H1 (cell line): ENCODE data around the gene VAPB. TPM values are rescaled to one million over a fixed set of nuclear protein-coding genes. Genes with fewer than 3 reads are reported as not detected.

Experiments used
- CTCF ChIA-PET: fragments of 300-600 bp; sonication (Branson Sonifier 250); formaldehyde crosslinking; loops from one replicate; lab custom pipeline; 2021; ENCODE audit not compliant: partially characterized antibody; lab: Charles Lee
- POLR2A ChIA-PET: fragments of 300-600 bp; sonication (Branson Sonifier 250); formaldehyde crosslinking; loops from one replicate; lab custom pipeline; 2021; ENCODE audit warnings: inconsistent platforms; ENCODE audit not compliant: partially characterized antibody; lab: Charles Lee
- DNase-seq, 2 experiments: peaks; one replicate each; pipeline versions ENCODE4 v3.0.0 to v3.0.0-alpha.2; 2010 to 2022; ENCODE audit warnings: low spot score in 2 of 2, low read depth in 1 of 2, mixed read lengths in 1 of 2
- FAIRE-seq: peaks from 2 replicates; lab custom pipeline; 2011; peaks lifted over from hg19 to GRCh38; lab: Jason Lieb, UNC
- H2AFZ ChIP-seq: 2 replicates; pipeline ENCODE4 v1.8.1; 2012; ENCODE audit warnings: low read length, inconsistent platforms
- H2AK5ac ChIP-seq: 2 replicates; pipeline ENCODE4 v1.6.1; 2013; ENCODE audit warnings: low read depth, low read length
- H2BK120ac ChIP-seq: replicated peaks from 2 replicates; pipeline ENCODE3; 2013; ENCODE audit warnings: low read depth, low read length, inconsistent platforms
- H2BK12ac ChIP-seq: 2 replicates; pipeline ENCODE4 v1.6.1; 2013; ENCODE audit warnings: low read depth, low read length
- H2BK15ac ChIP-seq: 2 replicates; pipeline ENCODE4 v1.6.1; 2013; ENCODE audit warnings: low read length
- H2BK20ac ChIP-seq: 2 replicates; pipeline ENCODE4 v1.6.1; 2013; ENCODE audit warnings: low read length
- H2BK5ac ChIP-seq: 2 replicates; pipeline ENCODE4 v1.6.1; 2013; ENCODE audit warnings: low read depth, low read length
- H3K14ac ChIP-seq: 2 replicates; pipeline ENCODE4 v1.6.1; 2013; ENCODE audit warnings: inconsistent platforms; ENCODE audit not compliant: insufficient read length
- H3K18ac ChIP-seq: 2 replicates; pipeline ENCODE4 v1.6.1; 2013; ENCODE audit warnings: low read length; ENCODE audit errors: extremely low read depth
- H3K23ac ChIP-seq: 2 replicates; pipeline ENCODE4 v1.6.1; 2013; ENCODE audit warnings: inconsistent platforms; ENCODE audit not compliant: insufficient read length
- H3K23me2 ChIP-seq: 2 replicates; pipeline ENCODE4 v1.6.1; 2013; ENCODE audit warnings: low read depth, low read length
- H3K27ac ChIP-seq: 2 replicates; pipeline ENCODE4 v1.6.1; 2011; ENCODE audit warnings: low read depth, low read length, inconsistent platforms
- H3K27me3 ChIP-seq, 4 experiments: replicated peaks in 1 of 4; 1 replicate in 1 of 4; 2 replicates in 3 of 4; pipeline versions ENCODE4 v1.6.1 to v1.8.1; 2011 to 2013; ENCODE audit warnings: low read length in 3 of 4, mild to moderate bottlenecking in 3 of 4, inconsistent platforms in 2 of 4, mixed read lengths in 2 of 4, moderate library complexity in 1 of 4; ENCODE audit not compliant: control insufficient read depth in 3 of 4, insufficient read depth in 3 of 4; ENCODE audit errors: extremely low read depth in 1 of 4
- H3K36me3 ChIP-seq, 4 experiments: 2 replicates each; pipeline versions ENCODE4 v1.6.1 to v1.8.1; 2011 to 2013; ENCODE audit warnings: mild to moderate bottlenecking in 4 of 4, low read length in 3 of 4, moderate library complexity in 2 of 4, control low read depth in 1 of 4, inconsistent platforms in 1 of 4; ENCODE audit not compliant: insufficient read depth in 4 of 4, control insufficient read depth in 2 of 4
- H3K4ac ChIP-seq: replicated peaks from 2 replicates; pipeline ENCODE3; 2013; ENCODE audit warnings: low read length, low read depth, mixed read lengths, inconsistent platforms; ENCODE audit not compliant: insufficient read length
- H3K4me1 ChIP-seq, 4 experiments: replicated peaks in 1 of 4; 1 replicate in 1 of 4; 2 replicates in 3 of 4; pipeline versions ENCODE4 v1.6.1 to v1.8.1; 2011 to 2013; ENCODE audit warnings: low read length in 3 of 4, inconsistent platforms in 2 of 4, mixed read lengths in 1 of 4; ENCODE audit not compliant: insufficient read depth in 4 of 4, control insufficient read depth in 3 of 4
- H3K4me2 ChIP-seq, 2 experiments: 2 replicates each; pipeline versions ENCODE4 v1.6.1 to v1.8.1; 2011 to 2013; ENCODE audit warnings: low read depth in 2 of 2, low read length in 2 of 2, control low read depth in 1 of 2, inconsistent platforms in 1 of 2, mild to moderate bottlenecking in 1 of 2; ENCODE audit not compliant: insufficient read depth in 1 of 2
- H3K4me3 ChIP-seq, 4 experiments: fragments of 200-600, 300-600 bp in 1 of 4; sonication (generic), shearing (Covaris generic), sonication (Bioruptor Twin) in 1 of 4; 2 replicates each; pipeline versions ENCODE4 v1.5.1 to v1.8.1; 2011 to 2016; ENCODE audit warnings: low read length in 4 of 4, low read depth in 3 of 4, control low read depth in 2 of 4, inconsistent platforms in 2 of 4, mild to moderate bottlenecking in 2 of 4, mixed read lengths in 1 of 4, moderate library complexity in 1 of 4; ENCODE audit not compliant: insufficient read depth in 2 of 4; ENCODE audit errors: extremely low read depth in 1 of 4
- H3K56ac ChIP-seq: replicated peaks from 2 replicates; pipeline ENCODE3; 2013; ENCODE audit warnings: low read depth, mild to moderate bottlenecking, mixed read lengths, low read length, inconsistent platforms; ENCODE audit not compliant: insufficient read length
- H3K79me1 ChIP-seq: 2 replicates; pipeline ENCODE4 v1.6.1; 2013; ENCODE audit warnings: low read depth, low read length, control low read depth
- H3K79me2 ChIP-seq, 2 experiments: 2 replicates each; pipeline versions ENCODE4 v1.6.1 to v1.8.1; 2012 to 2013; ENCODE audit warnings: low read length in 2 of 2, mild to moderate bottlenecking in 2 of 2, inconsistent platforms in 1 of 2; ENCODE audit not compliant: insufficient read depth in 2 of 2, control insufficient read depth in 1 of 2
- H3K9ac ChIP-seq, 4 experiments: replicated peaks in 1 of 4; 1 replicate in 1 of 4; 2 replicates in 3 of 4; pipeline versions ENCODE4 v1.6.1 to v1.8.1; 2011 to 2013; ENCODE audit warnings: low read depth in 3 of 4, low read length in 3 of 4, control low read depth in 2 of 4, mild to moderate bottlenecking in 2 of 4, moderate library complexity in 2 of 4, inconsistent platforms in 1 of 4; ENCODE audit errors: extremely low read depth in 1 of 4
- H3K9me3 ChIP-seq, 2 experiments: 2 replicates each; pipeline versions ENCODE4 v1.6.1 to v1.8.1; 2012 to 2013; ENCODE audit warnings: mild to moderate bottlenecking in 2 of 2, moderate library complexity in 2 of 2, control low read depth in 1 of 2, inconsistent platforms in 1 of 2, low read depth in 1 of 2, low read length in 1 of 2, mixed read lengths in 1 of 2; ENCODE audit not compliant: insufficient read depth in 2 of 2
- H4K20me1 ChIP-seq, 2 experiments: replicated peaks in 1 of 2; 2 replicates each; pipeline versions ENCODE3 to v1.8.1; 2011 to 2013; ENCODE audit warnings: inconsistent platforms in 2 of 2, low read length in 2 of 2, mild to moderate bottlenecking in 1 of 2; ENCODE audit not compliant: insufficient read depth in 2 of 2, control insufficient read depth in 1 of 2
- H4K5ac ChIP-seq: 2 replicates; pipeline ENCODE4 v1.6.1; 2013; ENCODE audit warnings: low read length, low read depth, mixed read lengths, inconsistent platforms; ENCODE audit not compliant: insufficient read length
- H4K8ac ChIP-seq: 2 replicates; pipeline ENCODE4 v1.8.0; 2013; ENCODE audit warnings: mild to moderate bottlenecking, moderate library complexity, low read length, inconsistent platforms; ENCODE audit not compliant: insufficient read depth; ENCODE audit errors: extremely low read depth
- H4K91ac ChIP-seq: replicated peaks from 2 replicates; pipeline ENCODE3; 2013; ENCODE audit warnings: low read length, mixed read lengths, inconsistent platforms; ENCODE audit not compliant: insufficient read length
- CBX5 ChIP-seq: fragments of 300-800, 300-1000 bp; sonication (generic); IDR thresholded peaks from 2 replicates; pipeline ENCODE4 v1.7.1; 2016; ENCODE audit warnings: antibody characterized with exemption, low read length, low read depth
- CEBPB ChIP-seq: IDR thresholded peaks from 2 replicates; pipeline ENCODE4 v1.6.1; 2012; ENCODE audit warnings: low read depth, low read length
- CHD1 ChIP-seq: IDR thresholded peaks from 2 replicates; pipeline ENCODE4 v1.6.1; 2012; ENCODE audit warnings: low read depth, low read length, improper control_type of control experiment
- GABPA ChIP-seq: IDR thresholded peaks from 2 replicates; pipeline ENCODE4 v1.6.1; 2011; ENCODE audit warnings: mild to moderate bottlenecking, low read length, moderate library complexity, borderline replicate concordance; ENCODE audit not compliant: insufficient read depth
- GTF2F1 ChIP-seq: IDR thresholded peaks from 2 replicates; pipeline ENCODE4 v1.6.1; 2012; ENCODE audit warnings: low read depth, low read length, improper control_type of control experiment, borderline replicate concordance
- PHF8 ChIP-seq: fragments of 200-600 bp; sonication (generic); conservative IDR thresholded peaks from 2 replicates; pipeline ENCODE4 v1.7.1; 2012; ENCODE audit warnings: low read depth, mild to moderate bottlenecking, inconsistent platforms, low read length, moderate library complexity
- RFX5 ChIP-seq: IDR thresholded peaks from 2 replicates; pipeline ENCODE4 v1.6.1; 2011; ENCODE audit warnings: low read depth, low read length, improper control_type of control experiment, borderline replicate concordance
- SIRT6 ChIP-seq: IDR thresholded peaks from one replicate; pipeline ENCODE4 v1.7.1; 2012; ENCODE audit warnings: low read length, inconsistent platforms
- SUZ12 ChIP-seq: fragments of 200-600 bp; sonication (generic); IDR thresholded peaks from 2 replicates; pipeline ENCODE4 v1.6.1; 2012; ENCODE audit warnings: mild to moderate bottlenecking, inconsistent platforms, low read length, moderate library complexity, mixed read lengths
- TAF1 ChIP-seq: IDR thresholded peaks from 2 replicates; pipeline ENCODE4 v1.6.1; 2011; ENCODE audit warnings: mild to moderate bottlenecking, low read depth, low read length
- TAF7 ChIP-seq: optimal IDR thresholded peaks from 2 replicates; pipeline ENCODE3; 2011; ENCODE audit warnings: low read depth, mild to moderate bottlenecking, inconsistent platforms, low read length, moderate library complexity, borderline replicate concordance
- TEAD4 ChIP-seq: IDR thresholded peaks from 2 replicates; pipeline ENCODE4 v1.6.1; 2012; ENCODE audit warnings: low read depth, low read length, inconsistent platforms, mixed read lengths
- WGBS, 2 experiments: shearing (Covaris generic) in 1 of 2; methylation state at CpG; one replicate each; pipeline versions ENCODE4 v1.1.6 to v1.1.7; 2013 to 2015; ENCODE audit warnings: low lambda C conversion rate in 2 of 2, mixed read lengths in 2 of 2, inconsistent platforms in 1 of 2, low coverage in 1 of 2, missing lambda C conversion rate in 1 of 2; ENCODE audit not compliant: insufficient replicate concordance in 2 of 2, insufficient coverage in 1 of 2, insufficient read length in 1 of 2; ENCODE audit errors: extremely low coverage in 1 of 2, missing lambda C conversion rate in 1 of 2; 5-methylcytosine and 5-hydroxymethylcytosine counted together
- polyA plus RNA-seq, 7 experiments: library from polyadenylated mRNA; depleted of rRNA in 3 of 7; stranded (reverse) in 5 of 7; unstranded in 2 of 7; fragments of >200 nt in 5 of 7; fragments of 200-250 nt in 2 of 7; gene quantifications; 1 replicate in 5 of 7; 2 replicates in 1 of 7; 4 replicates in 1 of 7; pipeline versions ENCODE4 v1.2.1 to v1.2.3, GENCODE V29; 2011 to 2013; ENCODE audit warnings: missing spikeins in 2 of 7, mixed read lengths in 2 of 7
- total RNA-seq: library from RNA; stranded (reverse); fragmentation: NEBNext Ultra II Directional; extraction: Animal tissue kit (Norgen Biotek cat#: 25700); gene quantifications from 2 replicates; pipeline ENCODE4 v1.2.1, GENCODE V29; 2021

The VAPB gene
- total and polyA plus RNA-seq, 2 of the 8 experiments (the other 6 are each of a cell fraction or from before 2014, with no cell fraction given): 24.4 to 62.8 TPM

DNA sequence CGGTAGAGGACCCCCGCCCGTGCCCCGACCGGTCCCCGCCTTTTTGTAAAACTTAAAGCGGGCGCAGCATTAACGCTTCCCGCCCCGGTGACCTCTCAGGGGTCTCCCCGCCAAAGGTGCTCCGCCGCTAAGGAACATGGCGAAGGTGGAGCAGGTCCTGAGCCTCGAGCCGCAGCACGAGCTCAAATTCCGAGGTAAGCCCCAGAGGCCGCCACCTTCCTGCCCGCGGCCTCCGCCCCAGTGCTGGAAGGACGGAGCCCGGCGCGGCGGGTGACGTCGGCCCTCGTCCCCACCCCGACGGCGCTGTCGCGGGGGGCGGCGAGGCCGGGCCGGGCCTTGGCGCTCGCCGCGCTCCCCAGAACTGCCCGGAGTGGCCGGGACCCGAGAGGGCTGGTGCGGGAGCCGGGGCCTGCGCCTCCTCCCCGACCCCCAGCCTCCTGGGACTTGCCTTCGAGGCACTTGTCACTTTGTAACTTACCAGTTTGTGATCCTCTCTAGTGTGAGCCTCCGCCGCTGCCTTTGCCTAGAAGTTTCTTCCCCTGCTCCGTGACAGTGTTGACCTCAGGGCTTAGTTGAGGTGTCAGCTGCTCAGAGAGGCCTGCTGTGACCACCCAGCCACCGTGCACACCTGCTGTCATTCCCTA, 417 bp downstream of the VAPB start:
- Histone ChIP-seq H3K4me1 (peaks cover 5 to 9% (median 6%) of the 10 kb centered on the region in 4 experiments; a peak in 6 of 7 replicates), H2AK5ac (no peak overlapping the region), H4K5ac (peak overlapping the region; percentile 75), H4K8ac (peak overlapping the region; percentile 91), H4K20me1 (peaks cover 1 to 7% of the 10 kb centered on the region in 2 experiments), H2BK120ac (no peak overlapping the region), H2BK20ac (no peak overlapping the region), H4K91ac (peak overlapping the region; percentile 92), H3K14ac (no peak overlapping the region), H3K56ac (peak overlapping the region; percentile 69), H2BK12ac (no peak overlapping the region; the same call in 1 of the 2 replicates), H3K4me2 (peak overlapping the region; percentile 75 to 96), H3K4me3 (peak overlapping the region; percentile 55 to 79 (median 68)), H2BK5ac (0 out of 2 replicates have a peak overlapping the region, but pooled peaks have one; percentile 53), H3K79me1 (peaks cover 6% of the 10 kb centered on the region), H3K9ac (peak overlapping the region; percentile 79 to 86 (median 82)), H3K27ac (peak overlapping the region; percentile 81; the same call in 1 of the 2 replicates), H3K36me3 (peaks cover 0 to 4% (median 2%) of the 10 kb centered on the region in 4 experiments; a peak in 2 of 8 replicates), H3K18ac (peak overlapping the region; percentile 71; the same call in 1 of the 2 replicates), H3K27me3 (no peaks in the 10 kb centered on the region), H3K23ac (no peak overlapping the region), H2BK15ac (no peak overlapping the region), H3K4ac (peak overlapping the region; percentile 47), H2AFZ (peak overlapping the region; percentile 14; the same call in 1 of the 2 replicates), H3K9me3 (no peaks in the 10 kb centered on the region), H3K23me2 (peaks cover 4% of the 10 kb centered on the region), H3K79me2 (peaks cover 24 to 49% of the 10 kb centered on the region in 2 experiments)
- no peak for DNase-seq
- ChIA-PET CTCF (interaction anchor here (0.8 to 1.4 kb wide), 5 partner anchors 12 to 142 kb away, joined by 3 to 5 read pairs (median 3); no protein-coding TSS in a partner anchor), POLR2A (interaction anchor here (0.7 to 2.0 kb wide), 9 partner anchors 8 to 464 kb away, joined by 3 to 12 read pairs (median 4); partner anchors contain the start of gene GNAS)
- 7% methylated on average over 30 of the region's 56 CpGs; no CpG with 5 or more reads in 1 of the 2 experiments for WGBS, 2 experiments
- FAIRE-seq: no peak
- TF ChIP-seq GABPA (no peak), GTF2F1 (no peak), CBX5 (no peak), CHD1 (no peak), TAF7 (no peak), TAF1 (peak; percentile 40; the same call in 1 of the 2 replicates), RFX5 (no peak), TEAD4 (0 out of 2 replicates have a peak, but pooled peaks have one; percentile 19), CEBPB (no peak), PHF8 (peak; percentile 69; the same call in 1 of the 2 replicates), SUZ12 (no peak), SIRT6 (no peak)
